RKO (cell line): ENCODE data around the gene CBFA2T3.
"Not testable (repeated sequence)": the region's sequence is repeated elsewhere in the genome, so short reads cannot be mapped to it uniquely, and the experiment has no call there.

Source experiments
- DNase-seq: peaks from one replicate; pipeline ENCODE4 v3.0.0-alpha.2; 2016; ENCODE audit warnings: low spot score

The CBFA2T3 gene

GRCh38 chr16:89012622-89012995, 35.6 kb upstream of the CBFA2T3 start:
- no peak for DNase-seq

GRCh38 chr16:89011909-89012621, 35.1 kb upstream of the CBFA2T3 start:
- no peak for DNase-seq

- no peak for DNase-seq
Measured at GRCh38 chr16:89010210-89010925, 33.4 kb upstream of the CBFA2T3 start.

GRCh38 chr16:89009343-89010209, 32.6 kb upstream of the CBFA2T3 start:
- no peak for DNase-seq

- DNase-seq, result not testable (repeated sequence)
Measured at GRCh38 chr16:89008796-89009195, 31.8 kb upstream of the CBFA2T3 start.

- DNase-seq, result no peak
Measured at GRCh38 chr16:89007371-89008249, 30.6 kb upstream of the CBFA2T3 start.

- DNase-seq, result no peak
Measured at GRCh38 chr16:89006036-89006752, 29.2 kb upstream of the CBFA2T3 start.

- no peak for DNase-seq
Measured at GRCh38 chr16:89005201-89006035, 28.4 kb upstream of the CBFA2T3 start.

- no peak for DNase-seq
Measured at GRCh38 chr16:89004209-89004831, 27.3 kb upstream of the CBFA2T3 start.

- DNase-seq, result no peak
Measured at GRCh38 chr16:89003831-89004208, 26.8 kb upstream of the CBFA2T3 start.

- no peak for DNase-seq
Measured at GRCh38 chr16:89002851-89003830, 26.1 kb upstream of the CBFA2T3 start.

- not testable (repeated sequence) for DNase-seq
Measured at GRCh38 chr16:89002081-89002480, 25.1 kb upstream of the CBFA2T3 start.

- no peak for DNase-seq
Measured at GRCh38 chr16:89001117-89002027, 24.4 kb upstream of the CBFA2T3 start.

- DNase-seq, result no peak
Measured at GRCh38 chr16:89000207-89000959, 23.4 kb upstream of the CBFA2T3 start.

GRCh38 chr16:88999457-89000206, 22.6 kb upstream of the CBFA2T3 start:
- DNase-seq, result no peak
